ENCODE data around the gene DAPK1.

DNA sequence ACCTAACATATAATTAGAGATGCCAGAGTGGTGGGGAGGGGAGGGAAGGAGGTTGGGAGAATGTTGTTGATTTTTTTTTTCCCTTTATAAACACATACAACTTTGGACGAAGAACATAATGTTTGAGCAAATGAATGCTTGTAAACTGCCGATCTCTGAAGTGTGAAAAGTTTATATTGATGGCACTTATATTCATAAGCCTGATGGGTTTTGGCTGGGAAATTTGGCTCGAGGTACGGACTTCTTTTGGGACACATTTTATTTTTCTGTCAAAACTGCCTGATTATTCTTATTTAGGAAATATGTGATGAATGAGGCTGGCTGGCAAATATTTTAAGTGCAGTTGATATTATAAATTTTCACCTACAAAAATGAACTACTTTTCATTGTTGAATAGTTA, 9.9 kb downstream of the DAPK1 start:
- no peak for TF ChIP-seq CTCF (IDR thresholded peaks at IDR 0.05; ENCODE audit: extremely low read depth in 1 of 2, insufficient read depth in 1 of 2, low read depth in 1 of 2, low read length in 2 of 2)
- no peak for TF ChIP-seq POLR2A (IDR thresholded peaks at IDR 0.05; ENCODE audit: low read depth, low read length)
